Panc1 (cell line): ENCODE measurements around the gene ASH1L.

Experiments
- CTCF ChIP-seq: fragments of 450-650 bp; IDR thresholded peaks from 2 replicates; pipeline ENCODE4 v1.5.1; 2017; ENCODE audit warnings: mild to moderate bottlenecking
- POLR2AphosphoS5 ChIP-seq: IDR thresholded peaks from 2 replicates; pipeline ENCODE4 v1.6.1; 2012; ENCODE audit warnings: mild to moderate bottlenecking, low read depth, low read length, moderate library complexity
- TCF7L2 ChIP-seq: IDR thresholded peaks from 2 replicates; pipeline ENCODE4 v1.6.1; 2011; ENCODE audit warnings: mild to moderate bottlenecking, low read depth, low read length, inconsistent platforms

DNA sequence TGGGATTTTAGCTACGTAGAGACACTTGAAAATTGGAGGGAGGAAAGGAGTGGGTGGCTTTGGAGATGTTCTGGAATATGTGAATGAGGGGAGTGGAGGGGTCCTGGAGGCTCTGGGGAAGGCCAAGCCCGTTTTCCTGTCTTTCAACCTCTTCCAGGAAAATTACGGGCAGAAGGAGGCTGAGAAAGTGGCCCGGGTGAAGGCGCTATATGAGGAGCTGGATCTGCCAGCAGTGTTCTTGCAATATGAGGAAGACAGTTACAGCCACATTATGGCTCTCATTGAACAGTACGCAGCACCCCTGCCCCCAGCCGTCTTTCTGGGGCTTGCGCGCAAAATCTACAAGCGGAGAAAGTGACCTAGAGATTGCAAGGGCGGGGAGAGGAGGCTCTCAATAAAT lies 242.4 kb downstream of the ASH1L start:
- TF ChIP-seq CTCF, result no peak
- TF ChIP-seq TCF7L2, result no peak
- no peak for TF ChIP-seq POLR2AphosphoS5
